Measurements from ENCODE around the gene ZFAND3. TPM values are rescaled to one million over a fixed set of nuclear protein-coding genes. Genes with fewer than 3 reads are reported as not detected.

Gene ZFAND3, protein sequence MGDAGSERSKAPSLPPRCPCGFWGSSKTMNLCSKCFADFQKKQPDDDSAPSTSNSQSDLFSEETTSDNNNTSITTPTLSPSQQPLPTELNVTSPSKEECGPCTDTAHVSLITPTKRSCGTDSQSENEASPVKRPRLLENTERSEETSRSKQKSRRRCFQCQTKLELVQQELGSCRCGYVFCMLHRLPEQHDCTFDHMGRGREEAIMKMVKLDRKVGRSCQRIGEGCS
- 10 to 100 TPM; 35.9 to 80.4 (median 40.9) TPM for polyA plus RNA-seq
- long read RNA-seq, donor 1, transcript ZFAND3-201 (6 exons, 3,366 nt) = major isoform, 18 of 161 reads
- long read RNA-seq, donor 1, partial matches to known transcripts = 142 of 161 reads
- long read RNA-seq, donor 1, other reads (novel, unspliced or antisense) = 0 of 161 reads
- long read RNA-seq, donor 2, partial matches to known transcripts = 6 of 10 reads
- long read RNA-seq, donor 2, other reads (novel, unspliced or antisense) = 0 of 10 reads
- long read RNA-seq, donor 3, transcript ZFAND3-201 (6 exons, 3,366 nt) = major isoform, 7 of 19 reads
- long read RNA-seq, donor 3, partial matches to known transcripts = 10 of 19 reads
- long read RNA-seq, donor 3, other reads (novel, unspliced or antisense) = 0 of 19 reads
- long read RNA-seq, donor 4 = 0 reads
- long read RNA-seq, donor 5, partial matches to known transcripts = 0 of 1 reads
- long read RNA-seq, donor 5, other reads (novel, unspliced or antisense) = 0 of 1 reads
- long read RNA-seq, donor 6, transcript ZFAND3-201 (6 exons, 3,366 nt) = major isoform, 9 of 16 reads
- long read RNA-seq, donor 6, partial matches to known transcripts = 7 of 16 reads
- long read RNA-seq, donor 6, other reads (novel, unspliced or antisense) = 0 of 16 reads
- long read RNA-seq, donor 7, transcript ZFAND3-201 (6 exons, 3,366 nt) = major isoform, 14 of 44 reads
- long read RNA-seq, donor 7, transcript ZFAND3-203 (5 exons, 3,001 nt) = minor isoform, 5 of 44 reads
- long read RNA-seq, donor 7, partial matches to known transcripts = 25 of 44 reads
- long read RNA-seq, donor 7, other reads (novel, unspliced or antisense) = 0 of 44 reads
- long read RNA-seq, donor 8, partial matches to known transcripts = 0 of 2 reads
- long read RNA-seq, donor 8, other reads (novel, unspliced or antisense) = 0 of 2 reads
- long read RNA-seq, donor 9, partial matches to known transcripts = 0 of 2 reads
- long read RNA-seq, donor 9, other reads (novel, unspliced or antisense) = 0 of 2 reads
- long read RNA-seq, donor 10, transcript ZFAND3-201 (6 exons, 3,366 nt) = major isoform, 6 of 18 reads
- long read RNA-seq, donor 10, partial matches to known transcripts = 11 of 18 reads
- long read RNA-seq, donor 10, other reads (novel, unspliced or antisense) = 0 of 18 reads

DNA sequence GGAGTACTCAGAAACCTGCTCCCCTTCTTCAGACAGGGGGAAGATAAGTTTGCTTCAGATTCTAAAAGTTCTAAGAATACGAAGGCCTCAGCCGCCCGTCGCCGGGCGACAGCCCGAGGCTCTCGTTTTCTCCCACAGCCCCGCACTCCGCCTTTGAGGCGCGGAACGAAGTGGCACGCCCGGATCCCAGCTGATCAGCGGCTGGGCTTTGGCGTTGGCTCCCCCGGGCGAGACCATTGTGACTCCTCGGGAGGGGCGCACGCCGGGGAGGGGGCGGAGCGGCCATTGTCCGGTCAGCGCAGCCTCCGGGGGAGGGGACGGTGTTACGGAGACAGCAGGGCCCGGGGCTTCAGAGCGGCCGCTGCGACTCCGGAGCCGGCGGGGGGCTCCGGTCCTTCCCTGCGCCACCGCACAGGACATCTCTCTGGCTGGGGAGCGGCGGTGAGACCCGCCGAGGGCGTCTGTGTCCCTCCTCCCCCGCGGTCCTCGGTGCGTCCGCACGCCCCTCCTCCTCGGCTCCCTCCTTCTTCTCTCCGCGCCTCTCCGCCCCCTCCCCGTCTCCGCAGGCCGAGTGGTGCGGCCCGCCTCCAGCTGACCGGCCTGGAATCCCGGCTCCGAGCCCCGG is at the start of gene ZFAND3:
Gene ZFAND3, plus strand, starts transcription at position 551 of the 625 bp plus-strand sequence. CDS start 219 bp downstream, outside the sequence.
- FAIRE-seq (no peak), DNase-seq (peak; percentile 96 to 99)
- WGBS, 3 donors = 0 to 1% (median 1%) methylated on average over 45 to 64 of the region's 64 CpGs
- peak within 1 kb of the TSS; percentile 90 to 99 (median 98) for H3K4me3 ChIP-seq (ENCODE audit: low read depth in 1 of 3, low read length in 3 of 3)
- no peaks in the 10 kb centered on the region for H3K9me3 ChIP-seq (ENCODE audit: control insufficient read depth in 2 of 2, insufficient read depth in 1 of 2, low read depth in 1 of 2, low read length in 1 of 2)
- no peaks in the 10 kb centered on the region for H3K36me3 ChIP-seq (ENCODE audit: control insufficient read depth in 3 of 3, insufficient read depth in 2 of 3, low read depth in 1 of 3, low read length in 3 of 3)
- H3K4me1 ChIP-seq (ENCODE audit: control insufficient read depth in 3 of 3, insufficient read depth in 2 of 3, low read depth in 1 of 3, low read length in 2 of 3) = peaks cover 0 to 31% (median 22%) of the 10 kb centered on the region in 3 donors
- H3K27ac ChIP-seq (ENCODE audit: low read depth in 1 of 3, low read length in 2 of 3) = peak within 1 kb of the TSS; percentile 86 to 99 (median 92)
- H3K27me3 ChIP-seq (ENCODE audit: control insufficient read depth in 3 of 3, insufficient read depth in 3 of 3, low read length in 3 of 3) = no peaks in the 10 kb centered on the region

DNA sequence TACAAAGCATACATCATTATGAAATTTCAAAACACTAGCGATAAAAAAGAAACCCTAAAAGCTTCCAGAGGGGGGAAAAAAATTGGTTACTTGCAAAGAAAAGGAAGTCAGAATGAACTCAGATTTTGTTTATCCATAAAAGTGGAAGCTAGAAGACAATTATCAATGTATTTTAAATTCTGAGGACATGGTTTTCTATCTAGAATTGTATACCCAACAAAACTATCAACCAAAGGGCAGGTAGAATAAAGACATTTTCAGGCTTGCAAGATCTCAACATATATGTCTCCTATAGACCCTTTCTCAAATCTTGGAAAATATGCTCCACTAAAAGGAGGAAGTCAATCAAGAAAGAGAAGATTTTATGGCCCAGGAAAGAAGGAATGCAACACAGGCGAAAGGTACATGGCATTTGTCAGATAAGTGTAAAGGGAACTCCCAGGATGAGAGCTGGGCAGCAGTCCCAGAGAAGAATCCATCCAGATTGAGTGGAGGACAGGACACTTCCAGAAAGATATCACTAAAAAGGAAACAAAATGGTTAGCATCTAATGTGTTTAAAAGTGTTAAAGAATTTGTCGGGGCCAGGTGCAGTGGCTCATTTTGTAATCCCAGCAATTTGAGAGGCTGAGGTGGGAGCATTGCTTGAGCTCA is 45.4 kb upstream of the ZFAND3 start:
- FAIRE-seq (no peak), DNase-seq (no peak)
- Histone ChIP-seq H3K36me3 (ENCODE audit: control insufficient read depth in 3 of 3, insufficient read depth in 2 of 3, low read depth in 1 of 3, low read length in 3 of 3) (no peaks in the 10 kb centered on the region), H3K27ac (ENCODE audit: low read depth in 1 of 3, low read length in 2 of 3) (no peak overlapping the region), H3K4me3 (ENCODE audit: low read depth in 1 of 3, low read length in 3 of 3) (no peak overlapping the region), H3K27me3 (ENCODE audit: control insufficient read depth in 3 of 3, insufficient read depth in 3 of 3, low read length in 3 of 3) (peaks cover 0 to 6% (median 0%) of the 10 kb centered on the region in 3 donors), H3K4me1 (ENCODE audit: control insufficient read depth in 3 of 3, insufficient read depth in 2 of 3, low read depth in 1 of 3, low read length in 2 of 3) (no peaks in the 10 kb centered on the region), H3K9me3 (ENCODE audit: control insufficient read depth in 2 of 2, insufficient read depth in 1 of 2, low read depth in 1 of 2, low read length in 1 of 2) (no peaks in the 10 kb centered on the region)
- 85 to 93% (median 91%) methylated on average over 3 of the region's 3 CpGs for WGBS, 3 donors

DNA sequence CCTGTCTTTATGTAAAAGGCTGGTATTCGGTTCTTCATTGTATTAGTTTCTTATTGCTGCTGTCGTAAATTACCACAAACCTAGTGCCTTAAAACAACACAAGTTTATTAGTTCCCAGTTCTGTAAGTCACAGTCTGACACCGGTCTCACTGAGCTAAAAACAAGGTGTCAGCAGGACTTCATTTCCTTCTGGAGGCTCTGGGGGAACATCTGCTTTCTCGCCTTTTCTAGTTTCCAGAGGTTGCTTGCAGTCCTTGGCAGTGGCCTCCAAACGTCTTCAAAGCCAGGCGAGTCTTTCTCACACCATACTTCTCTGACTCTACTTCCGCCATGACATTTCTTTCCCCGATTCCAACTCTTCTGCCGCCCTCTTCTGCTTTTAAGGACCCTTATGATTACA is 43.0 kb upstream of the ZFAND3 start:
- FAIRE-seq (no peak), DNase-seq (no peak)
- H3K9me3 ChIP-seq (ENCODE audit: control insufficient read depth in 2 of 2, insufficient read depth in 1 of 2, low read depth in 1 of 2, low read length in 1 of 2) = no peaks in the 10 kb centered on the region
- H3K27me3 ChIP-seq (ENCODE audit: control insufficient read depth in 3 of 3, insufficient read depth in 3 of 3, low read length in 3 of 3) = peaks cover 0 to 6% (median 0%) of the 10 kb centered on the region in 3 donors
- no peak overlapping the region for H3K4me3 ChIP-seq (ENCODE audit: low read depth in 1 of 3, low read length in 3 of 3)
- no peak overlapping the region for H3K27ac ChIP-seq (ENCODE audit: low read depth in 1 of 3, low read length in 2 of 3)
- H3K4me1 ChIP-seq (ENCODE audit: control insufficient read depth in 3 of 3, insufficient read depth in 2 of 3, low read depth in 1 of 3, low read length in 2 of 3) = no peaks in the 10 kb centered on the region
- no peaks in the 10 kb centered on the region for H3K36me3 ChIP-seq (ENCODE audit: control insufficient read depth in 3 of 3, insufficient read depth in 2 of 3, low read depth in 1 of 3, low read length in 3 of 3)
- WGBS, 3 donors = 82 to 88% (median 82%) methylated on average over 9 of the region's 9 CpGs

DNA sequence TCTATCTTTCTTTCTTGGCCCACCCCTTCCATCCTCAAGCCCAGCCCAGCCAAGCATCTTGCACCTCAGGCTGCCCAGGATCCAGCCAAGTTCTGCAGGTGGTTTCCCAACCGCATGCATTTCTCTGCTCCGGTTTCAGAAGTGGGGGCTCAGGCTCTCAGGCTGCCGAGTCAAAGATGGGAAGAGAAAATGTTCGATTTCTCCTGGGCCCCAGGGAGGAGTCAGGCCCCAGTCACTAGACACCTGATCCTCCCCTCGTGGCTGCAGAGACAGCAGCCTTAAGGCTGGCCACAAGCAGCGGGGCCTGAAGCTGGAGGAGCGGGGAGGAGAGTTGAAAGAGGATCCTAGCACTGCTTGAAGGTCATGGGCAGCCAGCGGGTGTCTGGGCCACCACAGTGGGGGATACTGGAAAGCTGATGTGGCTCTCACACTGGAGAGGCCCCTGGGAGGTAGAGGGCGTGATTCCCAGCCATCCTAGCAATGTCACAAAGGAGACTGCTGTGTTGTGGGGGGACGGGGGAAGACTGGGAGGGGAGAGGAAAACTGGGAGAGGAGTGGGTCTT is 42.2 kb upstream of the ZFAND3 start:
- Histone ChIP-seq H3K4me3 (ENCODE audit: low read depth in 1 of 3, low read length in 3 of 3) (no peak overlapping the region), H3K9me3 (ENCODE audit: control insufficient read depth in 2 of 2, insufficient read depth in 1 of 2, low read depth in 1 of 2, low read length in 1 of 2) (no peaks in the 10 kb centered on the region), H3K36me3 (ENCODE audit: control insufficient read depth in 3 of 3, insufficient read depth in 2 of 3, low read depth in 1 of 3, low read length in 3 of 3) (no peaks in the 10 kb centered on the region), H3K27me3 (ENCODE audit: control insufficient read depth in 3 of 3, insufficient read depth in 3 of 3, low read length in 3 of 3) (peaks cover 0 to 6% (median 0%) of the 10 kb centered on the region in 3 donors), H3K4me1 (ENCODE audit: control insufficient read depth in 3 of 3, insufficient read depth in 2 of 3, low read depth in 1 of 3, low read length in 2 of 3) (no peaks in the 10 kb centered on the region), H3K27ac (ENCODE audit: low read depth in 1 of 3, low read length in 2 of 3) (no peak overlapping the region)
- DNase-seq = no peak
- no peak for FAIRE-seq
- 66 to 85% (median 75%) methylated on average over 10 of the region's 10 CpGs for WGBS, 3 donors

DNA sequence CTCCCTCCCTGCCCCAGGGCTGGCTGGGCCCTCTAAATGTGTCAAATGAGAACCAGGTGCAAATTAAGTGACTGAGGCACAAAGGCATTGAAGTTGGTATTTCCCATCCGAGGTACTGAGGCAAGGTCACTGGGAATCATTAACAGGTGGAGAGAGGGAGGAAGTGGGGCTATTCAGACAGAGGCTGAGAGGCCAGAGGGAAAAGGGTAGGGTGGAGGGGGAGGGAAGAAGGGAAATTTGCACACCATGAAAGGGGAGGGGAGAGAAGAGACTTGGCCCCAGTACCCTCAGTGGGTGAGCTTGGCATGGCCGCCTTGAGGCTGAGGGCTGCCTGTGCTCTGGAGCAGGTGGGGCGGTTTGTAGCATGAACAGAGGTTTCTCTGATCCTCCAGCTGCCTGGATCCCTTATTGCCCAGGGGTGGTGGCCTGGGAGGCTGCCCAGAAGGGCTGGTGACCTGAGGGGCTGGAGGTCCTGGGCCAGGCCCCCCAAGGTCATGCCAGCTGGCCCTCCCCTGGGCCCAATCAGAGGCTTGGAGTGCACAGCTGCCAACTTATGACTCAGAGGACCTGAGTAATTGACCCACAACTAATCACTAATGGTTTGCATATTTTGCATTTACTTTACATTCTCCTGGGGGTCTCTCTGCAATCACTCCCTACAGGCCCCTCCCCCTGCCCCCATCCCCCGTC is 40.3 kb upstream of the ZFAND3 start:
- Histone ChIP-seq H3K4me1 (ENCODE audit: control insufficient read depth in 3 of 3, insufficient read depth in 2 of 3, low read depth in 1 of 3, low read length in 2 of 3) (peaks cover 0 to 6% (median 5%) of the 10 kb centered on the region in 3 donors), H3K27me3 (ENCODE audit: control insufficient read depth in 3 of 3, insufficient read depth in 3 of 3, low read length in 3 of 3) (peaks cover 0 to 18% (median 0%) of the 10 kb centered on the region in 3 donors), H3K4me3 (ENCODE audit: low read depth in 1 of 3, low read length in 3 of 3) (no peak overlapping the region), H3K27ac (ENCODE audit: low read depth in 1 of 3, low read length in 2 of 3) (no peak overlapping the region), H3K36me3 (ENCODE audit: control insufficient read depth in 3 of 3, insufficient read depth in 2 of 3, low read depth in 1 of 3, low read length in 3 of 3) (peaks cover 0 to 2% (median 0%) of the 10 kb centered on the region in 3 donors), H3K9me3 (ENCODE audit: control insufficient read depth in 2 of 2, insufficient read depth in 1 of 2, low read depth in 1 of 2, low read length in 1 of 2) (no peaks in the 10 kb centered on the region)
- WGBS, 3 donors = 41 to 75% (median 68%) methylated on average over 4 of the region's 4 CpGs
- no peak for FAIRE-seq
- no peak for DNase-seq

DNA sequence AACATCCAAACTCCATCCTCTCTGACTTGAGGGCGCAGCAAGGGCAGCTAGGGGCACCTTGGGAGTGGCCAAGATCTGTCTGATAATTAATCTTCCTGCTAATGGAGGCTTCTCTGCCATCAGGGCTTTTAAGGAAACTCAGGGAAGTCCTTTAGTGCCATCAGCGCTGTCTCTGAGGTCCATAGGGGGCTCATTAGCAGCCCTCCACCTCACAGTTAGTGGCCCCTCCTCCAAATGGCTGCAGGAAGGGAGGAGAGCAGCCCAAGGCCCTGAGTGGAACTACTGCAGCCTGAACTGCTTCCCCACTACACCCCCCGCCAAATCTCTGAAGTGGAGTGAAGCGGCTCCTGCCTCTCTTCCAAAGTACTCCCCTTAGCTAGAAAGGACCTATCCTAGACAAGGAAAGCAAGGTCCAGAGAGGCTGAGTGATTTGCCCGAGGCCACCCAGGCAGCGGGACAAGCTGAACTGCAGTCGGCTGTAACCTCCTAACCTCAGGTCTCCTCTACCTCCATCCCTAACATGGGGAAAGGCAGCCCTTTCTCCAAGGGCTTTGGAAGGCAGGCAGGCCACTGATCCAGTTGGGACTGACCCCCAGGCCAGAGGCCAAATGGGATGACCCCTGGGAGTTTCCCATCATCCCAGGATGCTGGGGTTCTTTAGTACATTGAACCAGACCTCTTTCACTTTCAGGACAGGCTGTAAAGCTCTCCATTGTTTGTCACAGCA is 39.5 kb upstream of the ZFAND3 start:
- FAIRE-seq = no peak
- Histone ChIP-seq H3K27ac (ENCODE audit: low read depth in 1 of 3, low read length in 2 of 3) (no peak overlapping the region), H3K27me3 (ENCODE audit: control insufficient read depth in 3 of 3, insufficient read depth in 3 of 3, low read length in 3 of 3) (peaks cover 0 to 26% (median 0%) of the 10 kb centered on the region in 3 donors), H3K4me3 (ENCODE audit: low read depth in 1 of 3, low read length in 3 of 3) (no peak overlapping the region), H3K9me3 (ENCODE audit: control insufficient read depth in 2 of 2, insufficient read depth in 1 of 2, low read depth in 1 of 2, low read length in 1 of 2) (no peaks in the 10 kb centered on the region), H3K36me3 (ENCODE audit: control insufficient read depth in 3 of 3, insufficient read depth in 2 of 3, low read depth in 1 of 3, low read length in 3 of 3) (peaks cover 0 to 2% (median 0%) of the 10 kb centered on the region in 3 donors), H3K4me1 (ENCODE audit: control insufficient read depth in 3 of 3, insufficient read depth in 2 of 3, low read depth in 1 of 3, low read length in 2 of 3) (peaks cover 0 to 9% (median 5%) of the 10 kb centered on the region in 3 donors)
- no peak for DNase-seq
- 76 to 82% (median 79%) methylated on average over 7 of the region's 7 CpGs for WGBS, 3 donors
